ENCODE measurements around the gene RNF220. TPM values are rescaled to one million over a fixed set of nuclear protein-coding genes. Genes with fewer than 3 reads are reported as not detected.

Gene RNF220
- polyA plus RNA-seq, 4 donors, result 60.0 to 105 (median 87.9) TPM

- no peak for DNase-seq (ENCODE audit: low read depth in 4 of 4, low spot score in 3 of 4)
These were observed 240.6 kb downstream of the RNF220 start for GRCh38 chr1:44645476-44646244.

GRCh38 chr1:44646261-44647110 lies 241.4 kb downstream of the RNF220 start:
- DNase-seq (ENCODE audit: low read depth in 4 of 4, low spot score in 3 of 4), result no peak

DNA sequence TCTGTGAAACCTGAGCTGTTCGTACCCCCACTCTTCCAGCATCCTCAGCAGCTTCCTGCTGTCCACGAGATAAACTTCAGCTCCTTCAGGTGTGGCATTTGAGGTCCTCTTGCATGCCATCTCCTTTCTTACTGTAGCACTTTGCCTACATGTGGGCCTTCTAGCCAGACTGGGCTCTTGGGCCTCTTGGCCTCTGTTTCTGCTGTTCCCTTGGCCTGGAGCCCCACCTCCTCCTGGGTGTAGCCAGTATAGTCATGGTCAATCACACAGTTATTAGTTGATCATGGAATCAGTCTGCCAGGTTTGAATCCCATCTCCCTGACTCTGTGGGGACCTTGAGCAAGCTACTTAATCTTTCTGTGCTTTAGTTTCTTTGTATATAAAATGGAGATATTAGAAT lies 242.8 kb downstream of the RNF220 start:
- no peak for DNase-seq (ENCODE audit: low read depth in 4 of 4, low spot score in 3 of 4)

- no peak for DNase-seq (ENCODE audit: low read depth in 4 of 4, low spot score in 3 of 4)
These were observed 243.6 kb downstream of the RNF220 start for GRCh38 chr1:44648529-44649250.

GRCh38 chr1:44649788-44650158 lies 244.7 kb downstream of the RNF220 start:
- no peak for DNase-seq (ENCODE audit: low read depth in 4 of 4, low spot score in 3 of 4)

DNA sequence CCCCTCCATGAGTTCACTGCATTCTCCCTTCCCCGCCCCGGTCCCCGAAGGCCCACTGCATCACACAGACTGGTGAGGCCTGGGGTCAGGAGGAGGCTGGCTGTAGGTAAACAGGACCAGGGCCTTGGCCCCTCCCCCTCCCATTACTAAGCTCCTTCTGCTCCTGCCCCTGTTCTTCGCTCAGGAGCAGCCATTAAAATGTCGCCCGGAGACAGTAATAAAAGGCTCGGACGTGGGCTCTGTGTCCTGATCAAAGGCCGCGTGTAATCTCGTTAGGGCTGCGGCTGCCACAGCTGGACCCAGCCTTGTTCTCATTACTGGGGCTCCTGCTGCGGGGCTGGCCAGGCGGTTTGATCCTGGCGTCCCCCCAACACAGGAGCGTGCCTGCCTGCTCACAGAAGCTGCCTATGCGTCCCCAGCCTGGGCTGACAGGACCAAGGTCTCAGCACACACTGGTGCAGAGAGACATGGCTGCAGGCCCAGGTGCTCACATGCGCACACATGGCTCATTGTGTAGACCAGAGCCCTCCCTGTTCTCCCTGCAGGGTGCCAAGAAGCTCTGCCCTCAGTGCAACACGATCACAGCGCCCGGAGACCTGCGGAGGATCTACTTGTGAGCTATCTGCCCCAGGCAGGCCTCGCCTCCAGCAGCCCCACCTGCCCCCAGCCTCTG lies 245.2 kb downstream of the RNF220 start:
- DNase-seq (ENCODE audit: low read depth in 4 of 4, low spot score in 3 of 4), result no peak

GRCh38 chr1:44651069-44651468 lies 246.0 kb downstream of the RNF220 start:
- no peak for DNase-seq (ENCODE audit: low read depth in 4 of 4, low spot score in 3 of 4)

DNA sequence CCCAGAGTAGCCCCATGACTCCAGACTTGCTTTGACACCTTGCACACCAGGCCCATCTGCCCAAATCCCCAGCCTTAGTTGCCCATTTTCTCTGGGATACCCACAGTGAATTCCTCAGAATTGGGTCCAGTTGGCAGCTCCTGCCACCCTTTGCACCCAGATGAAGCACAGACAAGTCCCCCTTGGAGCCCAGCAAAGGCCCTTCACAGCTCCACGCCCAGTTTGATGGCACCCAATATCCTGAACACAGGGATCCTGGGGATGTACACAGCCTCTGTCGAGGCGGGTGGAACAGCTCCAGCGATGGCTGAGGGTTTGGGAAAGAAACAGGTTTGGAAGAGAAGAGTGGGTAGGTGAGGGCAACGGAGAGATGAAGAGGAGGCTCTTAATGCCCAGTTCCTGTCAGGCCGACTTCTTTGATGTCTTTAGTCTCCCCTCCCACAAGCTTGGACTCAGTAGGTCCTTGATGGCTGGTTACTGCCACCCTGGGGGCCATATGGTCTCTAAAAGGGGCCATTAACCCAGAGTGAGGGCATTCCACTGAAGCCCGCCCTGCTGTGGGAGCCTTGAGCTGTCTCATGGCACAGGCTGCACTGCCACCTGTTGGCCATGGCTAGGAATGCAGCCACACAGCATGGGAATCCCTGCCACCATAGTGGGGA lies 247.5 kb downstream of the RNF220 start:
- DNase-seq (ENCODE audit: low read depth in 4 of 4, low spot score in 3 of 4), result no peak

- DNase-seq (ENCODE audit: low read depth in 4 of 4, low spot score in 3 of 4), result no peak
These were observed 248.3 kb downstream of the RNF220 start for GRCh38 chr1:44653107-44653964.

DNA sequence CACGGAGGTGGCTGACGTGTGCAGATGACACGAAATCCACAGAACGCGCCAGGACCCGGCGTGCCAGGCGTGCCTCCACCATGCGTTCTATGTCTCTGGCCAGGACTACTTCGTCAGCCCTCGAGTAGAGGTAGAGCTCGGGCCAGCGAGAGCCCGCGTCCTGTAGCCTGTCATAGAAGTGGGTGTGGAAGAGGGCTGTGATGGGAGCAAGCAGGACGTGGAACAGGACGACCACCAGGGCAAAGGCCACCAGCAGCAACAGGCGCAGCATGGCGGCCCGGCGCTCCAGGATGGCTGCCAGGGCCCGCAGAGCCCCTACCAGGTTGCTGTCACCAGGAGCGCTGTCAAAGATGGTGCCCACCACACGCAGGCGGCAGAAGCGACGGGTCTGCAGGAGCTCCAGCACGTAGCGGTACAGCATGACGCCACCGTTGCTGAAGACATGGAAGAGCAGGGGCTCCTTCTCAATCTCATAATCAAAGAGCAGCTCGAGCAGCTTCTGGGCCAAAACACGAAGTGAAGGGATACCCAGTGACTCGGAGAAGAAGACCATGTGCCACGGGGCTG lies 249.6 kb downstream of the RNF220 start:
- DNase-seq (ENCODE audit: low read depth in 4 of 4, low spot score in 3 of 4), result no peak

GRCh38 chr1:44655609-44656008 lies 250.6 kb downstream of the RNF220 start:
- DNase-seq (ENCODE audit: low read depth in 4 of 4, low spot score in 3 of 4), result no peak

- DNase-seq (ENCODE audit: low read depth in 4 of 4, low spot score in 3 of 4), result no peak
These were observed 254.5 kb downstream of the RNF220 start for GRCh38 chr1:44659566-44659965.

DNA sequence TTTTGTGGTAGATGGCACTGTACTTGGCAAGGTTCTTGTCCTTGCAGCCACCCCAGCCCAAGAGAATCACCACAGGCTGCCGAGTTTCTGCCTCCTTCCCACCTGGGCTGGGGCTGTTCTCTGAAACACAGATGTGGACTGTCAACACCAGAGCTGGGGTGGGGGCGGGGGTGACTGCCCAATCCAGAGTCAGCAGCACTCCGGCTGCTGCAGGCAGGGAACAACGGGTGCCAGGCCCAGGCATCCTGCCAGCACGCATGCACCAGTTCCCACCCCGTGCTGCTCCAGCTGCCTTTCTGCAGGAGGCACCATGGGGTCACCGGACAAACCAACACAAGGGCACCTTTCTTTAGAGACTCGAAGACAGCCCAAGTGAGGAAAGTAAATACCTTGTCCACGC lies 255.1 kb downstream of the RNF220 start:
- no peak for DNase-seq (ENCODE audit: low read depth in 4 of 4, low spot score in 3 of 4)

GRCh38 chr1:44661781-44662682 lies 257.0 kb downstream of the RNF220 start:
- DNase-seq (ENCODE audit: low read depth in 4 of 4, low spot score in 3 of 4), result peak in 2 of 4 donors; percentile 29 to 42

GRCh38 chr1:44662683-44663030 lies 257.6 kb downstream of the RNF220 start:
- no peak for DNase-seq (ENCODE audit: low read depth in 4 of 4, low spot score in 3 of 4)

- no peak for DNase-seq (ENCODE audit: low read depth in 4 of 4, low spot score in 3 of 4)
These were observed 258.4 kb downstream of the RNF220 start for GRCh38 chr1:44663417-44663816.

GRCh38 chr1:44664730-44665370 lies 259.8 kb downstream of the RNF220 start:
- no peak for DNase-seq (ENCODE audit: low read depth in 4 of 4, low spot score in 3 of 4)

All from left renal pelvis (tissue), 4 donors.